HepG2 (cell line): Measurements from ENCODE around the gene NPPC. TPM values are rescaled to one million over a fixed set of nuclear protein-coding genes. Genes with fewer than 3 reads are reported as not detected.
A peak's percentile ranks its signal among the peaks of the same experiment; 100 is the strongest.

Source experiments
- ARHGAP35 ChIP-seq: sonication (generic); formaldehyde crosslinking; IDR thresholded peaks from 2 replicates; pipeline ENCODE4 v1.9.0; 2022; ENCODE audit warnings: mild to moderate bottlenecking, inconsistent platforms, moderate library complexity, missing genetic modification reagents, borderline replicate concordance
- DMTF1 ChIP-seq: sonication (generic); formaldehyde crosslinking; IDR thresholded peaks from 2 replicates; pipeline ENCODE4 v1.4.0; 2020; ENCODE audit warnings: mild to moderate bottlenecking, missing genetic modification reagents
- GTF2F1 ChIP-seq: fragments of 150-350 bp; IDR thresholded peaks from 2 replicates; pipeline ENCODE4 v1.6.1; 2014; ENCODE audit warnings: low read length
- IRF1 ChIP-seq: sonication (generic); formaldehyde crosslinking; IDR thresholded peaks from 2 replicates; pipeline ENCODE4 v1.4.0; 2020; ENCODE audit warnings: low read depth, mild to moderate bottlenecking, missing genetic modification reagents
- NCOA1 ChIP-seq: sonication (generic); formaldehyde crosslinking; IDR thresholded peaks from 2 replicates; pipeline ENCODE4 v1.9.0; 2021; ENCODE audit warnings: missing genetic modification reagents
- NFE2 ChIP-seq: sonication (generic); formaldehyde crosslinking; IDR thresholded peaks from 2 replicates; pipeline ENCODE4 v1.4.0; 2020; ENCODE audit warnings: missing genetic modification reagents
- PHF5A ChIP-seq: IDR thresholded peaks from one replicate; pipeline ENCODE4 v1.6.1; 2018; ENCODE audit warnings: low read depth, missing genetic modification reagents; ENCODE audit not compliant: unreplicated experiment
- POGZ ChIP-seq: sonication (generic); formaldehyde crosslinking; IDR thresholded peaks from 2 replicates; pipeline ENCODE4 v1.4.0; 2020; ENCODE audit warnings: mild to moderate bottlenecking, missing genetic modification reagents
- PRMT3 ChIP-seq: sonication (generic); formaldehyde crosslinking; IDR thresholded peaks from 2 replicates; pipeline ENCODE4 v1.8.1; 2022; ENCODE audit warnings: low read depth, mild to moderate bottlenecking, moderate library complexity, missing genetic modification reagents, borderline replicate concordance
- SIX4 ChIP-seq: sonication (generic); formaldehyde crosslinking; IDR thresholded peaks from 2 replicates; pipeline ENCODE4 v1.4.0; 2020; ENCODE audit warnings: missing genetic modification reagents
- YEATS2 ChIP-seq: sonication (generic); formaldehyde crosslinking; IDR thresholded peaks from 2 replicates; pipeline ENCODE4 v1.4.0; 2020; ENCODE audit warnings: missing genetic modification reagents, borderline replicate concordance
- ZBTB20 ChIP-seq: sonication (generic); formaldehyde crosslinking; IDR thresholded peaks from 2 replicates; pipeline ENCODE4 v1.8.1; 2023; ENCODE audit warnings: missing genetic modification reagents, low read depth, mild to moderate bottlenecking, borderline replicate concordance
- ZNF317 ChIP-seq: sonication (generic); formaldehyde crosslinking; IDR thresholded peaks from 2 replicates; pipeline ENCODE4 v1.5.0; 2020; ENCODE audit warnings: mild to moderate bottlenecking, missing genetic modification reagents
- ZNF484 ChIP-seq: sonication (generic); formaldehyde crosslinking; IDR thresholded peaks from 2 replicates; pipeline ENCODE4 v1.5.1; 2020; ENCODE audit warnings: mild to moderate bottlenecking, low read depth, missing genetic modification reagents, borderline replicate concordance
- ZNF513 ChIP-seq: sonication (generic); formaldehyde crosslinking; conservative IDR thresholded peaks from 2 replicates; pipeline ENCODE4 v1.5.0; 2020; ENCODE audit warnings: missing genetic modification reagents
- ZNF609 ChIP-seq: sonication (generic); formaldehyde crosslinking; IDR thresholded peaks from 2 replicates; pipeline ENCODE4 v1.4.0; 2020; ENCODE audit warnings: mild to moderate bottlenecking, missing genetic modification reagents, borderline replicate concordance
- ZNF616 ChIP-seq: sonication (generic); formaldehyde crosslinking; IDR thresholded peaks from 2 replicates; pipeline ENCODE4 v1.5.0; 2020; ENCODE audit warnings: low read depth, mild to moderate bottlenecking, missing genetic modification reagents
- ZNF619 ChIP-seq: sonication (generic); formaldehyde crosslinking; IDR thresholded peaks from 2 replicates; pipeline ENCODE4 v1.4.0; 2020; ENCODE audit warnings: mild to moderate bottlenecking, missing genetic modification reagents
- ZNF709 ChIP-seq: sonication (generic); formaldehyde crosslinking; IDR thresholded peaks from 2 replicates; pipeline ENCODE4 v1.5.0; 2020; ENCODE audit warnings: mild to moderate bottlenecking, missing genetic modification reagents
- polyA plus RNA-seq, 8 experiments: library from polyadenylated mRNA; depleted of rRNA in 3 of 8; stranded (reverse) in 7 of 8; unstranded in 1 of 8; fragments of >200 nt; fragmentation: Illumina TruSeq in 4 of 8; extraction: Trizol in 4 of 8; gene quantifications; 2 replicates each; pipeline versions ENCODE4 v1.2.1 to v1.2.3, GENCODE V29; 2011 to 2016; ENCODE audit warnings: low read depth in 4 of 8, missing spikeins in 1 of 8, mixed read lengths in 1 of 8; ENCODE audit not compliant: insufficient read depth in 1 of 8
- total RNA-seq, 5 experiments: library from RNA; depleted of rRNA; stranded (reverse); fragments of >200 nt; fragmentation: Illumina TruSeq; extraction: Trizol; gene quantifications; 2 replicates each; pipeline ENCODE4 v1.2.3, GENCODE V29; 2016; ENCODE audit warnings: low read depth in 1 of 5

NPPC gene
- total and polyA plus RNA-seq, 2 of the 13 experiments (the other 11 are each of a cell fraction or from before 2014, with no cell fraction given), result 0.11 TPM; not detected in 1

- TF ChIP-seq ZNF619, result peak; percentile 57; the same call in 1 of the 2 replicates
- 0 out of 2 replicates have a peak, but pooled peaks have one; percentile 87 for TF ChIP-seq ZNF513 (CRISPR knock-in tag)
- peak; percentile 61; the same call in 1 of the 2 replicates for TF ChIP-seq ZBTB20 (CRISPR knock-in tag)
- TF ChIP-seq PRMT3 (CRISPR knock-in tag), result peak; percentile 71; the same call in 1 of the 2 replicates
- TF ChIP-seq PHF5A, result no peak
- 0 out of 2 replicates have a peak, but pooled peaks have one; percentile 65 for TF ChIP-seq ZNF484 (CRISPR knock-in tag)
- peak; percentile 98 for TF ChIP-seq ZNF709 (CRISPR knock-in tag)
- peak; percentile 75 for TF ChIP-seq ZNF609 (CRISPR knock-in tag)
- peak; percentile 92 for TF ChIP-seq YEATS2 (CRISPR knock-in tag)
- no peak for TF ChIP-seq NFE2
- peak; percentile 82; the same call in 1 of the 2 replicates for TF ChIP-seq ZNF616 (CRISPR knock-in tag)
- peak; percentile 94 for TF ChIP-seq POGZ (CRISPR knock-in tag)
- TF ChIP-seq GTF2F1, result no peak
- no peak; the same call in none of the 2 replicates for TF ChIP-seq IRF1 (CRISPR knock-in tag)
- TF ChIP-seq SIX4, result peak; percentile 75; the same call in 1 of the 2 replicates
- TF ChIP-seq NCOA1 (CRISPR knock-in tag), result peak; percentile 96
- TF ChIP-seq DMTF1, result 0 out of 2 replicates have a peak, but pooled peaks have one; percentile 51
- TF ChIP-seq ZNF317 (CRISPR knock-in tag), result peak; percentile 81
- TF ChIP-seq ARHGAP35 (CRISPR knock-in tag), result peak; percentile 86
Measured at GRCh38 chr2:231961349-231962166, 35.4 kb upstream of the NPPC start, which contains the start of gene DIS3L2 (continued).
